ENCODE measurements around the gene DIP2C.

DNA sequence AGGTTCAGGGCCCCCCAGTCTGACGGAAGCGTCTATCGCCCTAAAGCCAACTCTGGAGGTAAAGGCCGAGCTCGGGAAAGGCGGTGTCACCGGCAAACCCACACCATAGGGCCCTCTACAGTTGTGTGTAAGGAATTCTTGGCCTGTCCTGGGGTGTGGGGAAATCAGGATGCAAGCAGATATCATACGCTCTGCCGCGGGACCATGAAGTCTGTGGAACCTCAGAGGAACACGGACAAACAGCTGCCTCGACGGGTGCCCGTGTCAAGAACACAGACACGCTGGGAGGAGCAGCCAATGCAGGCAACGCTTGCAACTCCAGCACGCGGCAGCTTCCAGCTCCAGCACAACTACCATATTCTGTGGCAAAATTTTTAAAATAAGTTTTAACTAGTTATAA, 157.9 kb downstream of the DIP2C start:
- TF ChIP-seq CREB1 (CRISPR knock-in tag; IDR thresholded peaks at IDR 0.05) = no peak
- TF ChIP-seq ZNF396 (CRISPR knock-in tag; IDR thresholded peaks at IDR 0.05; ENCODE audit: borderline replicate concordance) = no peak
- TF ChIP-seq, protein P1, sequence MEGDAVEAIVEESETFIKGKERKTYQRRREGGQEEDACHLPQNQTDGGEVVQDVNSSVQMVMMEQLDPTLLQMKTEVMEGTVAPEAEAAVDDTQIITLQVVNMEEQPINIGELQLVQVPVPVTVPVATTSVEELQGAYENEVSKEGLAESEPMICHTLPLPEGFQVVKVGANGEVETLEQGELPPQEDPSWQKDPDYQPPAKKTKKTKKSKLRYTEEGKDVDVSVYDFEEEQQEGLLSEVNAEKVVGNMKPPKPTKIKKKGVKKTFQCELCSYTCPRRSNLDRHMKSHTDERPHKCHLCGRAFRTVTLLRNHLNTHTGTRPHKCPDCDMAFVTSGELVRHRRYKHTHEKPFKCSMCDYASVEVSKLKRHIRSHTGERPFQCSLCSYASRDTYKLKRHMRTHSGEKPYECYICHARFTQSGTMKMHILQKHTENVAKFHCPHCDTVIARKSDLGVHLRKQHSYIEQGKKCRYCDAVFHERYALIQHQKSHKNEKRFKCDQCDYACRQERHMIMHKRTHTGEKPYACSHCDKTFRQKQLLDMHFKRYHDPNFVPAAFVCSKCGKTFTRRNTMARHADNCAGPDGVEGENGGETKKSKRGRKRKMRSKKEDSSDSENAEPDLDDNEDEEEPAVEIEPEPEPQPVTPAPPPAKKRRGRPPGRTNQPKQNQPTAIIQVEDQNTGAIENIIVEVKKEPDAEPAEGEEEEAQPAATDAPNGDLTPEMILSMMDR (IDR thresholded peaks at IDR 0.05) = no peak
- no peak for TF ChIP-seq MXD4 (CRISPR knock-in tag; IDR thresholded peaks at IDR 0.05; ENCODE audit: borderline replicate concordance)
- TF ChIP-seq, protein P2, sequence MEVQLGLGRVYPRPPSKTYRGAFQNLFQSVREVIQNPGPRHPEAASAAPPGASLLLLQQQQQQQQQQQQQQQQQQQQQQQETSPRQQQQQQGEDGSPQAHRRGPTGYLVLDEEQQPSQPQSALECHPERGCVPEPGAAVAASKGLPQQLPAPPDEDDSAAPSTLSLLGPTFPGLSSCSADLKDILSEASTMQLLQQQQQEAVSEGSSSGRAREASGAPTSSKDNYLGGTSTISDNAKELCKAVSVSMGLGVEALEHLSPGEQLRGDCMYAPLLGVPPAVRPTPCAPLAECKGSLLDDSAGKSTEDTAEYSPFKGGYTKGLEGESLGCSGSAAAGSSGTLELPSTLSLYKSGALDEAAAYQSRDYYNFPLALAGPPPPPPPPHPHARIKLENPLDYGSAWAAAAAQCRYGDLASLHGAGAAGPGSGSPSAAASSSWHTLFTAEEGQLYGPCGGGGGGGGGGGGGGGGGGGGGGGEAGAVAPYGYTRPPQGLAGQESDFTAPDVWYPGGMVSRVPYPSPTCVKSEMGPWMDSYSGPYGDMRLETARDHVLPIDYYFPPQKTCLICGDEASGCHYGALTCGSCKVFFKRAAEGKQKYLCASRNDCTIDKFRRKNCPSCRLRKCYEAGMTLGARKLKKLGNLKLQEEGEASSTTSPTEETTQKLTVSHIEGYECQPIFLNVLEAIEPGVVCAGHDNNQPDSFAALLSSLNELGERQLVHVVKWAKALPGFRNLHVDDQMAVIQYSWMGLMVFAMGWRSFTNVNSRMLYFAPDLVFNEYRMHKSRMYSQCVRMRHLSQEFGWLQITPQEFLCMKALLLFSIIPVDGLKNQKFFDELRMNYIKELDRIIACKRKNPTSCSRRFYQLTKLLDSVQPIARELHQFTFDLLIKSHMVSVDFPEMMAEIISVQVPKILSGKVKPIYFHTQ (CRISPR knock-in tag; IDR thresholded peaks at IDR 0.05) = no peak

Data from WTC11 (cell line).